ENCODE data around the gene PHEX.

DNA sequence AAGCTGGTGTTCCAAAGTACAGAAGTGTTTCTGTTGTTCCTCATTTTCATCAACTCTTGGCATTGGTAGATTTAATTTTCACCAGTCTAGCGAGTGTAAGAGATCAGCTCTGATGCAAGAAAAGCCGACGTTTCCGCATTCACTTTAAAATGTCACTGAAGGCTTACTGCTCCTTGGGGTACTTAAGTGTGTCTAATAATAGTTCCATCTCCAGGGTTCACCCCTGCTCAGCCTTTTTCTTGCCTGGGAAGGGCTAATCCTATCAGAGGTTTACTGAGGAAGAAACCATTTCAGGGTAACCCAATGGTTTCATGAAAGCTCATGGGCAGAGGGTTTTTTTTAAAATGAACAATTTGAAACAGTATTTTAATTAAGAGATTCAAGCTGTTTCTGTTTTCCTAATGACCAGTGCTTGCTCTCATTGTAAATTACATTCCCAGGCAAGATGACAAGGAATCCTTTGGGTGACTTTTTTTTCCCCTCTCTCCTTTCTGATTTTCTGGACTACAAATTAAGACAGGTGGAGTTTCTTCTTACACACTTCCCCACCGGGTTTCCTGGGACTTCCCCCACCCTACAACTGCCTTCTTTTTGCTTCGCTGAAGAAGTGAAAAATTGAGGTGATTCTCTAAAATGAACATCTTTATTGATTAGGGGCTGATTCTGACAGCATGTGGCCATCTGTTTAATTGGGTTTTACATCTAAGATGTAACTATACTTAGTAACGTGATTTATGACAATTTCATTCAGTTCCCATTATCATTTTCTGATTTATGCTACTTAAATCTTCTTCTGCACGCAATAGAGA lies 161.9 kb downstream of the PHEX start:
- TF ChIP-seq POLR2A (IDR thresholded peaks at IDR 0.05): no peak
- TF ChIP-seq, protein P1, sequence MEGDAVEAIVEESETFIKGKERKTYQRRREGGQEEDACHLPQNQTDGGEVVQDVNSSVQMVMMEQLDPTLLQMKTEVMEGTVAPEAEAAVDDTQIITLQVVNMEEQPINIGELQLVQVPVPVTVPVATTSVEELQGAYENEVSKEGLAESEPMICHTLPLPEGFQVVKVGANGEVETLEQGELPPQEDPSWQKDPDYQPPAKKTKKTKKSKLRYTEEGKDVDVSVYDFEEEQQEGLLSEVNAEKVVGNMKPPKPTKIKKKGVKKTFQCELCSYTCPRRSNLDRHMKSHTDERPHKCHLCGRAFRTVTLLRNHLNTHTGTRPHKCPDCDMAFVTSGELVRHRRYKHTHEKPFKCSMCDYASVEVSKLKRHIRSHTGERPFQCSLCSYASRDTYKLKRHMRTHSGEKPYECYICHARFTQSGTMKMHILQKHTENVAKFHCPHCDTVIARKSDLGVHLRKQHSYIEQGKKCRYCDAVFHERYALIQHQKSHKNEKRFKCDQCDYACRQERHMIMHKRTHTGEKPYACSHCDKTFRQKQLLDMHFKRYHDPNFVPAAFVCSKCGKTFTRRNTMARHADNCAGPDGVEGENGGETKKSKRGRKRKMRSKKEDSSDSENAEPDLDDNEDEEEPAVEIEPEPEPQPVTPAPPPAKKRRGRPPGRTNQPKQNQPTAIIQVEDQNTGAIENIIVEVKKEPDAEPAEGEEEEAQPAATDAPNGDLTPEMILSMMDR (IDR thresholded peaks at IDR 0.05): no peak

All from body of pancreas (tissue), 4 donors.